Gastroesophageal sphincter (tissue), 4 donors: ENCODE data around the gene ARHGAP26. TPM values are rescaled to one million over a fixed set of nuclear protein-coding genes. Genes with fewer than 3 reads are reported as not detected.

ENCODE experiments used
- ATAC-seq: fragments of 150-250 bp; one replicate; pipeline ENCODE4 v1.9.1; 2016; ENCODE audit warnings: mild to moderate bottlenecking, moderate library complexity
- H3K27ac ChIP-seq, 4 donors: fragments of 200-600 bp; sonication (generic) in 3 of 4; 1 replicate in 3 of 4; 2 replicates in 1 of 4; pipeline ENCODE4 v1.5.1; 2016 to 2019
- H3K27me3 ChIP-seq: fragments of 200-600 bp; sonication (generic); one replicate; pipeline ENCODE4 v1.5.1; 2019
- H3K36me3 ChIP-seq, 2 donors: fragments of 200-600 bp; sonication (generic); one replicate each; pipeline ENCODE4 v1.5.1; 2019; ENCODE audit warnings: control low read depth in 1 of 2
- H3K4me1 ChIP-seq, 3 donors: fragments of 200-600 bp; sonication (generic); 1 replicate in 2 of 3; 2 replicates in 1 of 3; pipeline ENCODE4 v1.5.1; 2016 to 2019; ENCODE audit warnings: control low read depth in 2 of 3
- H3K4me3 ChIP-seq, 2 donors: fragments of 200-600 bp; sonication (generic); one replicate each; pipeline ENCODE4 v1.5.1; 2019; ENCODE audit warnings: mild to moderate bottlenecking in 1 of 2, moderate library complexity in 1 of 2
- H3K9me3 ChIP-seq, 3 donors: fragments of 200-600 bp; sonication (generic); one replicate each; pipeline ENCODE4 v1.5.1; 2017 to 2019; ENCODE audit warnings: control low read depth in 2 of 3
- CTCF ChIP-seq, 4 experiments: fragments of 200-600 bp in 2 of 4; fragments of 450-650 bp in 2 of 4; sonication (generic) in 1 of 4; IDR thresholded peaks; one replicate each; pipeline ENCODE4 v1.5.1; 2017 to 2019; ENCODE audit warnings: antibody characterized with exemption in 4 of 4, mild to moderate bottlenecking in 2 of 4, moderate library complexity in 2 of 4
- EP300 ChIP-seq: sonication (generic); formaldehyde crosslinking; IDR thresholded peaks from one replicate; pipeline ENCODE4 v1.6.1; 2017; ENCODE audit warnings: antibody characterized with exemption, mild to moderate bottlenecking
- POLR2A ChIP-seq, 2 donors: fragments of 450-650 bp; IDR thresholded peaks; one replicate each; pipeline ENCODE4 v1.6.1; 2017; ENCODE audit warnings: antibody characterized with exemption in 2 of 2, mild to moderate bottlenecking in 2 of 2, moderate library complexity in 1 of 2
- POLR2AphosphoS5 ChIP-seq: sonication (generic); formaldehyde crosslinking; IDR thresholded peaks from one replicate; pipeline ENCODE4 v1.6.1; 2017; ENCODE audit warnings: antibody characterized with exemption
- WGBS, 2 donors: methylation state at CpG; one replicate each; pipeline ENCODE4 v1.1.5; 2018; ENCODE audit warnings: low coverage in 1 of 2; 5-methylcytosine and 5-hydroxymethylcytosine counted together
- total RNA-seq, 4 donors: library from RNA; depleted of rRNA; stranded (reverse); fragments of >200 nt; gene quantifications; one replicate each; pipeline ENCODE4 v1.1.0, GENCODE V29; 2016

The ARHGAP26 gene
- total RNA-seq, 4 donors from 2014 or later = 15.2 to 41.7 (median 31.7) TPM

- Histone ChIP-seq H3K4me1 (peaks cover 0 to 33% (median 5%) of the 10 kb centered on the region in 3 donors), H3K27me3 (no peaks in the 10 kb centered on the region), H3K4me3 (no peak overlapping the region), H3K9me3 (no peaks in the 10 kb centered on the region), H3K27ac (no peak overlapping the region), H3K36me3 (peaks cover 0 to 6% of the 10 kb centered on the region in 2 donors)
- WGBS, 2 donors = 46 to 66% methylated on average over 2 to 3 of the region's 3 CpGs
- TF ChIP-seq CTCF (IDR thresholded peaks at IDR 0.05) = no peak
- TF ChIP-seq EP300 = no peak
- no peak for TF ChIP-seq POLR2AphosphoS5
- no peak for TF ChIP-seq POLR2A (IDR thresholded peaks at IDR 0.05)
- ATAC-seq = no peak
Observed at GRCh38 chr5:142881784-142882126, 111.6 kb downstream of the ARHGAP26 start.

- peak overlapping the region in 1 of 4 donors; percentile 2 for H3K27ac ChIP-seq
- peaks cover 0 to 33% (median 5%) of the 10 kb centered on the region in 3 donors for H3K4me1 ChIP-seq
- ATAC-seq = peak; percentile 55
- WGBS, 2 donors = 32% methylated on average over 2 of the region's 2 CpGs; no CpG with 5 or more reads in 1 of the 2 donors
- H3K27me3 ChIP-seq = no peaks in the 10 kb centered on the region
- H3K4me3 ChIP-seq = no peak overlapping the region
- TF ChIP-seq POLR2AphosphoS5 (no peak), POLR2A (IDR thresholded peaks at IDR 0.05) (no peak), CTCF (IDR thresholded peaks at IDR 0.05) (no peak), EP300 (no peak)
- peaks cover 0 to 6% of the 10 kb centered on the region in 2 donors for H3K36me3 ChIP-seq
- H3K9me3 ChIP-seq = no peaks in the 10 kb centered on the region
Observed at GRCh38 chr5:142883025-142883424, 112.8 kb downstream of the ARHGAP26 start.

- no peaks in the 10 kb centered on the region for H3K27me3 ChIP-seq
- 82 to 91% methylated on average over 3 to 4 of the region's 4 CpGs for whole genome bisulfite sequencing, 2 donors
- no peak overlapping the region for H3K27ac ChIP-seq
- no peak for ATAC-seq
- H3K36me3 ChIP-seq = peaks cover 0 to 6% of the 10 kb centered on the region in 2 donors
- peaks cover 0 to 36% (median 5%) of the 10 kb centered on the region in 3 donors for H3K4me1 ChIP-seq
- no peak overlapping the region for H3K4me3 ChIP-seq
- TF ChIP-seq POLR2AphosphoS5 = no peak
- no peak for TF ChIP-seq POLR2A (IDR thresholded peaks at IDR 0.05)
- TF ChIP-seq CTCF (IDR thresholded peaks at IDR 0.05) = no peak
- TF ChIP-seq EP300 = no peak
- H3K9me3 ChIP-seq = no peaks in the 10 kb centered on the region
Observed at GRCh38 chr5:142883438-142883837, 113.3 kb downstream of the ARHGAP26 start.

GRCh38 chr5:142884029-142884428 is 113.9 kb downstream of the ARHGAP26 start:
- no peak overlapping the region for H3K27ac ChIP-seq
- no peaks in the 10 kb centered on the region for H3K27me3 ChIP-seq
- H3K36me3 ChIP-seq = peaks cover 0 to 6% of the 10 kb centered on the region in 2 donors
- 73 to 94% methylated on average over 2 to 3 of the region's 3 CpGs for WGBS, 2 donors
- H3K9me3 ChIP-seq = no peaks in the 10 kb centered on the region
- no peak for TF ChIP-seq CTCF (IDR thresholded peaks at IDR 0.05)
- no peak for TF ChIP-seq EP300
- no peak for TF ChIP-seq POLR2AphosphoS5
- TF ChIP-seq POLR2A (IDR thresholded peaks at IDR 0.05) = no peak
- no peak overlapping the region for H3K4me3 ChIP-seq
- no peak for ATAC-seq
- peaks cover 0 to 40% (median 5%) of the 10 kb centered on the region in 3 donors for H3K4me1 ChIP-seq

- no peak for ATAC-seq
- H3K9me3 ChIP-seq = no peaks in the 10 kb centered on the region
- WGBS, 2 donors = 63 to 86% methylated on average over 2 of the region's 2 CpGs
- H3K4me1 ChIP-seq = peaks cover 0 to 30% (median 5%) of the 10 kb centered on the region in 3 donors
- TF ChIP-seq CTCF (IDR thresholded peaks at IDR 0.05) (no peak), EP300 (no peak), POLR2AphosphoS5 (no peak), POLR2A (IDR thresholded peaks at IDR 0.05) (no peak)
- H3K27ac ChIP-seq = no peak overlapping the region
- H3K4me3 ChIP-seq = no peak overlapping the region
- no peaks in the 10 kb centered on the region for H3K27me3 ChIP-seq
- H3K36me3 ChIP-seq = no peaks in the 10 kb centered on the region
Observed at GRCh38 chr5:142886211-142886610, 116.0 kb downstream of the ARHGAP26 start.
